NB4 (cell line): ENCODE data around the gene STIM1.

Experiments
- CTCF ChIP-seq: IDR thresholded peaks from one replicate; pipeline ENCODE4 v1.5.1; 2012; ENCODE audit warnings: low read depth, low read length
- POLR2A ChIP-seq: IDR thresholded peaks from 2 replicates; pipeline ENCODE4 v1.6.1; 2011; ENCODE audit warnings: mild to moderate bottlenecking; ENCODE audit not compliant: insufficient read length; ENCODE audit errors: extremely low read depth

GRCh38 chr11:4054643-4055042 lies 199.2 kb downstream of the STIM1 start:
- TF ChIP-seq CTCF, result no peak
- TF ChIP-seq POLR2A, result no peak
